NCI-H82 treated with DMSO at 0.1 percent for 48 hours (cell line): ENCODE results near the gene IGF2BP2.

Experiments used
- DNase-seq: peaks from one replicate; lab custom pipeline; 2025; ENCODE audit not compliant: unreplicated experiment; lab: John Stamatoyannopoulos, UW

Gene IGF2BP2

DNA sequence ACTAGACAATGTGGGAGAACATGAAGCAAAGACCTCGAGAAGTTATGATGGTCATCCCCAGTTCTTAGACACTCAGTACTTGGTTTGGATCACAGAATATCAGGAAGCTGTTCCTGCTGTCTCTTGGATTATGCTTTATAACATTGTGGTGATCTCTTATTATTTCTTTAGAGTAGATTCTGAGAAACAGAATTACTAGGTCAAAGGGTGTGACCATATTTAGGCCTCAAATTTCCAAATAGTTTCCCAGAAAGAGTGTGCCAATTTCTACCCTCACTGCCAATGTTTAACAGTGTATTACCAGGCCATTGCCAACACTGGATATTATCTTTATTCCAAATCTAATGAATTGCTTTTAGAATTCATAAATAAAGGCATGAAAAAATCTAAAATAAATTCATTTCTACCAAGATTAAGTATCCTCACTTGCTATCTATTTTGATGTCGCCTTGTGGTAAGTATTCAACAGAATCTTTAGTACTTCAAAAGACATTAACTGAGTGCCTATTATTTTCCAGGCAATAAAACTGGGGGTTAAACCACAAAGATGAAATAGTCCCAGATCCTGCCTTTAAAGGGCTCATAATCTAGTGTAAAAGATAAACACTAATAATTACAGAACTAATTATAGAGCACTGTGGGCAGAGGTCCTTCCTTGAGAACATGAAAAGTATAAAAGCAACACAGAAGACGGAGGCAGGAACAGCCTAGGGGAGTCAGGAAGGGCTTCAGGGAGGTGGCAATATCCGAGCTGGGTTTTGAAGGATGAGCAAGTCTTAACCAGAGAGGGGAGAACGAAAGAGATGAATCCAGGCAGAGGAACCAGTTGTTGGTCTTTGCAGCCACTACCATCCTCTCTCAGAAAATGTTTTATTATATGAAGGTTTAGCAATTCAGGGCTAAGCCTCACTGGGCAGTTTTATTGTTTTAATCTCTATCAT lies 86.8 kb downstream of the IGF2BP2 start:
- no peak for DNase-seq

DNA sequence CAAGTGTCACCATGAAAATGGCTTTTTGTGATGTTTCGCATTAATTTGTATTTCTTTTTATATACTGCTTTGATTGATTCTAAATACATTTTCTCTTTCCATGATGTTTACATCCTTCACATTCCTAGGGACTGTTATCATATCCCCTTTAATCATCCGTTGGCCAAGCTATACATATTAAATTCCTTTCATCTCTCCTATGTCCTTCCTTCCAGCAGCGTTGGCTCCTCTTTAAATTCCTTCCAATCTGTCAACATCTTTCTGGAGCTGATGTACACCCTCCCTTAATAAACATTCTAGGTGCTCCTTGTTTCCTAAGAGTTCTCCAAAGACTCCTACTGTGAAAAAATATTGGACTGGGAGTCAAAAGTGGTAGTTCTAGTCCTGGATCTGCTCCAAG lies 87.8 kb downstream of the IGF2BP2 start:
- DNase-seq, result no peak

DNA sequence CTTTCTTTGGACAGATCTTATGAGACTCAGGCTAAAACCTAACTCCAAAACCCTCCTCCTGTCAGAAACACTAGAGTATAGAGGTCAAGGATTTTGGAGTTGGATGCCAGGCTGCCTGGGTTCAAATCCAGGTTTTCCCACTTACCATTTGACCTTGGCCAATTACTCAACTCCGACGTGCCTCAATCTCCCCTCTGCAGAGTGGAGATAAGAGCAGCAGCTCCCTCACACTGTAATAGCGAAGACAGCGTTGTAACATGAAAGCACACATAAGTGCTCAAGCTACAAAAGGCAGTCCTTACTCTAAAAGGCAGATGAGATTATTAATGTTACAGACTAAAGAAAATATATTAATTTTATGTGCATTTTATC lies 90.1 kb downstream of the IGF2BP2 start:
- no peak for DNase-seq

DNA sequence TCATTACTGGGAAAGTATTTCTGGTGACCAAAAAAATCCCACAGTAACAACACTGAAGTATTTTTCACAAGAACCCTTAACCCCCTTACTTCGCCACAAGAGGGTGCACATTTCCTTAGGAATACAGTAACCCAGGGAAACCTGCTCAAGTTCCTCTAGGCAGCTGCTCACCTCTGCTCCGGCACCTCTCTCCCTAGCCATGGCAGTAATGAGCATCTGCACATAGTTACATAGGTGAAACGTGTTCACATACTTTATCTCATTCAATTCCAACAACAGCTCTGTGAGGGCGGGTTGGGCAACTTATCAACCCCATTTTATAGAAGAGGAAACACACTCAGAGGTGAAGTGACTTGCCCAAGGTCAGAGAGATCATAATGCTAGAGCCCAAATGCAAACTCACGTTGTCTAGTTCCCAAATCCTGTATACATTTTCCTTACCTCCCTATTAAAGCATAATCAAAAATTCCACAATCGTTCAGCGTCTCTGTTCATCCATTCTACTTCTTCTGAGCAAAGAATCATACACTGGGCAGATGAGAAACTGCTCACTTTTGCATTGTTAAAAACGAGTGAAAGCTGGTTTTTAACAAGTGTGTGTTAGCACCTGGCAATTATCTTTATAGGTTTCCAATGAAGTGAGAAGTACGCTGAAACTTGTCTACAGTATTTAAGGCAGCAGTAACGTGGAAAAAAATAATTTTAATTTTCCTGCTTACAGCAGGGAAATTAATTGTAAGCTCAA lies 90.7 kb downstream of the IGF2BP2 start:
- DNase-seq, result peak; percentile 66

DNA sequence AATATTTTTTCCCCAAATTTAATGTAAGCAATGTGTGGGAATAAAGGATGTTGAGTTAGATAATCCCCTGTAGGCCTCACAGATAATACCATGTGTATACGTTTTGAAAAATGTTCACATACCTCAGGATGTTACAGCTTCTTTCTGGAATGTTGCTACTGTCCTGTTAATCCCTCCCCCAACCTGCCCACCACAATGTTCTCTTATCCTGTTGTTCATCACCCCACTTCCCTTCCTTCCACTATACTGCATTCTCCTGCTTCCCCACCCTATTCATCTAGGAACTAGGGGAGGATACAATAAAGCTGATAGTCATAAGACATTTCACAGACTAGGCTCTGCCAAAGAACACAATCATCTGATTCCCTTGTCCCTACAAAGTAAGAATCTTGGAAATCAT lies 92.1 kb downstream of the IGF2BP2 start:
- no peak for DNase-seq

DNA sequence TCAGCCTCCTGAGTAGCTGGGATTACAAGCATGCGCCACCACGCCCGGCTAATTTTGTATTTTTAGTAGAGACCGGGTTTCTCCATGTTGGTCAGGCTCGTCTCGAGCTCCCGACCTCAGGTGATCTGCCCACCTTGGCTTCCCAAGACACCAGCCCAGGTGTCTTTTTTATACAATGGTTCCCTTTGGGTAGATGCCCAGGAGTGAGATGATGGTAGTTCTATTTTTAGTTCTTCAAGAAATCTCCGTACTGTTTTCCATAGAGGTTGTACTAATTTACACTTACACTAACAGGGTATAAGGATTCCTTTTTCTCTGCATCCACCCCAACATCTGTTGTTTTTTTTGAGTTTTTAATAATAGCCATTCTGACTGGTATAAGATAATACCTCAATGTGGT lies 94.3 kb downstream of the IGF2BP2 start:
- DNase-seq, result no peak

DNA sequence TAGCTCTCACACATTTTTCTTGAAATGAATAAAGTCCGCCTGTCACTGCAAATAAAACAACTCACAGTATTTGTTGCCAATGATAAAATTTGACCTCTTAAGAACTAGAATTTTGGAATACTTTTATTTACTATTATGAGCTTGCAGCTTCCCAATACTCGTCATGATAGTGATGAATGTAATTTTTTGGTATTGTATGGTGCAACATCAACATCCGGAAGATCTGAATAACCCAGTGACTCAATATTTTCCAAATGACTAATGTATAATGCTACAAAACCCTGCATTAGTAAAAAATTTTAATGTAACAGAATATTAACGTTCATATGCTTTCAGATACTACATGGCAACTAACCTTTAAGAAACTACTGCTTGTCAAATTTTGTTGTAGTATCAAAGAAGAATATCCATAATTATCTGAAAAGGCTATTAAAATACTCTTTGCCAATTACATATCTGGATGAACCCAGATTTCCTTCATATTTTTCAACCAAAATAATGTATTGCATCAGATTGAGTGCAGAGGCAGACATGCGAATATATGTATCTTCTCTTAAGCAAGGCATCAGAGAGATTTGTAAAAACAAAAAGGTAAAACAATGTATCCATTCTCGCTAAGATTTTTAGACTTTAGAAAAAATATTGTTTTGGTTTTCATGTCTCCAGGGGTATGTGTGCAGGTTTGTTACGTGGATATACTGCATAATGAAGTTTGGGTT lies 95.3 kb downstream of the IGF2BP2 start:
- DNase-seq, result no peak

DNA sequence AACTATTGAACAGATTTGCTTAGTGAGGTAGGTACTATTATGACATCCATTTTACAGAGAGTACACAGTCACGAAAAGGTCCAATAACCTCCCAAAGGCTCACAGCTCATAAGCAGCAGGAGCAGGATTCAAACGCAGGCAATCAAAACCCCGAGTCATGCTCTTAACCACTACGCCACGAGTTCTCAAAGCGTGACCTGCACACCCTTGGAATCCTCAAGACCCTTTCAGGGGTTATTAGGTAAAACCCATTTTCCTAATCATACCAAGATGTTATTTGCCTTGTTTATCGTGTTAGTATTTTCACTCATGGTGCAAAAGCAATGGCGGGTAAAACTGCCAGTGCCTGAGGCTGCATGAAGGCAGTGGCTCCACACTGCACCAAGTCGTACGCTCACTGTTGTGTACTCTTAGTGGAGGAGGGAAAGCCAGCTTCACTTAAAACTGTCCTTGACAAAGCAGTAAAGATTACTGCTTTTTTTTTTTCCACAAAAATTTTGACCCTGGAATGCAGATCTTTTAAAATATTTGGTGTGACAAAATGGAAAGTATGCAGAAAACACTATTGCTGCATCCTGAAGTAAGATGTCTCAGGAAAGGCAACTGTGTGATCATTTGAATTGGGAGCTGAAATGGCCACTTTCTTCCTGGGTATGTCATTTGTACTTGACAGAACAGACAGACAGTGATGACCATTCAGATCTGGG lies 96.1 kb downstream of the IGF2BP2 start:
- DNase-seq, result no peak

DNA sequence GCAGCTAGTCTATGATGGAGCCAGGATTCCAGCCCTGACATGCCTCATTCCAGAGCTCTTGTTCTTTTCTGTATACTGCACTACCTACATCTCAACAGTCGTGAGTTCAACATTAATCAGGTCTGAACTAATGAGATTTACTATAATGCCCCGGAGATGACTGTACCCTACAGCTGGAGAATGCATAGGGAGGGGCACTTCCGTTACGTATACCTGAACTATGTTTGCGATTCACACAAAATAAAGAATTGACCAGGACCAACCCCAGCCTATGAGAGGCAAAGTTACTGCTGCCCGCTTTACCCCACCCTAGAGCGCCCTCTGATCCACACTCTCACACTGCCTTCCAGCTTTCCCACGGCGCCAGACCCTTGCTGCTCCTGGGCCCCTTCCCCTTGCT lies 97.0 kb downstream of the IGF2BP2 start:
- peak; percentile 78 for DNase-seq

DNA sequence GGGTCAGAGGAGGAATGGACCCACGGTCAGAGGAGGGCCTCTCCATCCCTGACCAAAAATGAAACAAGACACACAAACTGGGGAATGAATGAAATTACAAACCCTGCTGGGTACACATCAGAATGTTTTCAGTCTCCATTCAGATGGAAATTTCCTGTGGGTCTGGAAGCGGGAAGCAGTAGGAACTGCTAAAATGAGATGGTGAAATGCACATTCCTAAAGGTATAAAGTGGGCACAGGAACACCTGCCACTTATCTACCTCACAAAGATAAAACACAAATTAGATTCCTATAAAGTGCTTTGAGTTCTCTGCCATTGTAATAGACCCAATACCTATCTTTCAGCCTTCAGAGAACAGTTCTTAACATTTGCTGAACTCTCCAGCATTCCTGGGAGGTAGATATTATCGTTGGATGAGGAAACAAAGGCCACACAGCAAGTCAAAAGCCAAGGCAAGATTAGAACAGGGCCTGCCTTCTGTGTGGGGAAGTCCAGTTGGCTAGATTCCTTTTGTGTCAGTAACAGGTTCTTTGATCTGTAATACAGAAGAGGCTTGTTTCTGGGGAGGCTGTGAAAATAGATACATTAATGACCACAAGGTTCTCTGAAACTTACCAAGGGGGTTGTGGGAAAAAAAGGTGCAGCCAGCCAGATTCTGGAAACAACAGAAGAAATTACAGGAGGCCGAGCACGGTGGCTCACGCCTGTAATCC lies 98.4 kb downstream of the IGF2BP2 start:
- no peak for DNase-seq

DNA sequence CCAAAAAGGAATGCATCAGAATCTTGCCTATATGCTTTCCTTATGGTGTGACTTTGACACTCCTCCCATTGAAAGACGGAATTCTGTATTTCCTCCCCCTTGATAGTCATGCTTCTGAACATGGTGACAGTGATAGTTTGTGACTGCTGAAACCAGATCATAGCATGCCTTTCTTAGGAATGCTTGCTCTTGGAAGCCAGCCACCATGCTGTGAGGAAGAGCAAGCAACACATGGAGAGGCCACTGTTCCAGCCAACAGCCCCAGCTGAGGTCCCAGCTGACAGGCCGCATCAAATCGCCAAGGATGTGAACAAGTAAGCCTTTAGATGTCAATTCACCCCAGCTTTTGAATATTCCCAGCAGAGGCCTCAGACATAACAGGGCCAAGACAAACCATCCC lies 100.1 kb downstream of the IGF2BP2 start:
- DNase-seq, result no peak

DNA sequence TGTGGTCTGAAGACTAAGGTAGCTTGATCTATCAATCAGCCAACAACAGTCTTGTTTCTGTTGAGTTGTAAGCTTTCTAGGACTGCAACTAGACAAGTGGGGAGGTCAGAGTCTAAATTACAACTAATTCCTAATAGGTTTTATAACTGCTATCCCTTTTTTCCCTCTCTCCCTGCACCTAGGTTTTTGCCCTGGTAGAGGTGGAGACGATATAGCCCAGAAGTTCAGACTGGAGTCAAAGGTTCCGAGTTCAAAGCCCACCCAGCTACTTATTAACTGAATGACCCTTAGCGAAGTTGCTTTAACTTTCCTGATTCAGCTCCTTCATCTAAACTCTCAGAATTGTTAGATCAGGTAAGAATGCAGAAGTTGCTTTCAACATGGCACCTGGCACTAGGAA lies 100.6 kb downstream of the IGF2BP2 start:
- no peak for DNase-seq

DNA sequence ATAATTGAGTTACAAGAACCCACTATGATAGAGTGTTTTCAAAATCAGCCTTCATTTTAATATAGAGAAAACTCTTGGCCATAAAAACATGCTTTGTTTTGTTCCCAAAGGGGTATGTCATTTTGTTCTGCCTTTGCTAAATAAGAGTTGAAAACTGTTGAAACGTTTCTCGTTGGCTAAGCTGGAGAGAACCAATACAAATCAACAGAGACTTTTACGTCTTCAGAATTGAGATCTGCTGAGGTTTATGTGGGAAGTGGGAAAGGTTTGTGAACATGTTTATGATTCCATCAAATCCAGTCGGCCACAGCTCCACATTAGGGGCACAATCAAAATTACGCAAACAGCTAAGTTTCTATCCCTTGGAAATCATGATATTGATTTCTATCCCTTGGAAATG lies 102.0 kb downstream of the IGF2BP2 start:
- DNase-seq, result no peak

DNA sequence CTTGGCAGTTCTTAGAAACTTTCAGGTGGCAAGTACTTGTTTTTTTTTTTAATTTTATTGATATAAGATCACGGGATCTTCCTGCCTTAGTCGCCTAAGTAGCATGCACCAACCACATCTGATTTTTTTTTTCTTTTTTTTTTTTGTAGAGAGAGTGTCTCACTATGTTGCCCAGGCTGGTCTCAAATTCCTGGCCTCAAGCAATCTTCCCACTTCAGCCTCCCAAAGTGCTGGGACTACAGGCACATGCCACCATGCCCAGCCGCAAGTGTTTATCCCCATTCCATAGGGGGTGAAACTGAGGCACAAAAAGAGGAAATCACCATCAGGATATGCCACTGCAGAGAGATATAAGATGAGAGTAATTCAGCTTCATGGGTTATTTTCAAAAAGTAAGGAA lies 102.9 kb downstream of the IGF2BP2 start:
- no peak for DNase-seq

DNA sequence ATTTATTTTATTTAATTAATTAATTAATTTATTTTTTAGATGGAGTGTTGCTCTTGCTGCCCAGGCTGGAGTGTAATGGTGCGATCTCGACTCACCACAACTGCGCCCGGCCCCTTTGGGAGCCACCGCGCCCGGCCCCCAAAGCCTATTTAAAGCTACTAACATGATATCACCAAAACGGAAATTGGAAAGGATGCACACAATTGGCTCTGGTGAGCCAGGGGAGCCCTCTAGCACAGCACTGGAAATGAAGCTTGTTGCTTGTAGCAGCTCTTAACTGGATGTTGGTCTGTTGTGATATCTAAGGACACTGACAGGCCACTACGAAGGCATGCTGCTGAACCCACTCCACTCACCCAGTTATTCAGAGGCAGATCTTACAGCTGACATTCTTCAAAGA lies 104.5 kb downstream of the IGF2BP2 start:
- DNase-seq, result no peak

DNA sequence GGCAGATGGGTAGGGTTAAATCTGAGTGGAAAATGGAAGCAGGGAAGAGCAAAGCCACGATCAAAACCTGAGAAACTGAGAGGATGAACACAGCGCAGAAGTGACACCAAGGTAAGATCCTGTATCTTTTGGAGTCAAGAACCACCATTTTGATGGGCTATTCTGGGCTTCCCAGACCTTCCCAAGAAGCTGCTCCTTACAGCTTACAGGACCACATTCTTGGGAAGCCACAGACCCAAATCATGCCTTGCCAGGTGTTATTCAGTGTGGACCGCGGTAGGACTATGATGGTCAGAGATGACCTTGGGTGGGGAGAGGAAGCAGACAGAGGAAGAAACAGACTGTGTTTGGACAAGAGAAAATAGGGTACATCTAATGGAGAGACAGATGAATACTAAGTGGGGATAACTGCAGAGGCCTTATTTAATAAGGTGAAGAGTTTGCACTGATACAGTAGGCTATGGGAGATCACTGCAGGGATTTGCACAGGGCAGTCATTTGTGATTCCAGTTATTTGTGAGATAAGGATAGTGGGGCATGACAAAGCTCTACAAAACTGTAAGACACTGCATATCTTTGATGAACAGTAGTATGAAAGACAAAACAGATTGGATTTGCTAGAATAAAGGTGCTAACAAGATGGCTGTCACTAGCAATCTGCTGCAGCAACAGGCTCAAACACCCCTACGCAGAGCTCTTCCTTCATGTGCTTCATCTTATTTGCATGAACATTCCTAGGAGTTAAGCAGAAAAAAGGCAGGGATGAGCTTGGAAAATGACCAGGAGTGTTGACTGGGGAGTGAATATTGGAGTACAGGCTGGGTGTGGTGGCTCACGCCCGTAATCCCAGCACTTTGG lies 105.9 kb downstream of the IGF2BP2 start:
- no peak for DNase-seq

DNA sequence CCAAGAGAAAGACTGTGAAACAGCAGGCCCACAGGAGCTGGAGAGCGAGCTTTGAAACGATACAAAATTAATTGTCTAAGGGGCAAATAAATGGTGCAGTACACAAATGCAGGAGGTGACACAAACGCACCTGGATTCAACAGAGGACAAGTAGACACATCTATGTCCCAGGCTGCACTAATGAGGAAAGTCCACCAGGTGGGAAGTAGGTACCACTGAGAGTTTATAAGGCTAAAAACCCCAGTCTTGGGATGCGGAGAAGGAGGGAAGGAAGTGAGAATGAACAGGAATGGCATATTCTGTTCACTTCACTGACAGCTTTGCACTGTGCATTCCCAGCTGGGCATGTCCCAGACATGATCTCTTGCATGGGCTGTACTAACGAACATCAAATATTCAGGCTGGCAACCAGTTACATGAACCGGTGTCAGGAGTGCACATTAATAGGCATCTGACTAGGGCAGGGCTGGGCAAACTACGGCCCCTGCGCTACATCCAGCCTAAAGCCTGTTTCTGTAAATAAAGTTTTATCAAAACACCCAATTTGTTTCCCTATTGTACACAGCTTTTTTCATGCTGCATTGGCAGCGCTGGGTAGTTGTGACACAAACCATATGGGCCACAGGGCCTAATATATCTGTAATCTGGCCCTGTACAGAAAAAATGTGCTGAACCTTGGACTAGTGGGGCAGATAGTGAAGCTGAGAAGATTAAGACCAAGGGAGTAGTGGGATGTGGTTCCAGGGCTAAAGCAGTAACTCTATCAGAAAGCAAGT lies 107.0 kb downstream of the IGF2BP2 start:
- DNase-seq, result no peak

DNA sequence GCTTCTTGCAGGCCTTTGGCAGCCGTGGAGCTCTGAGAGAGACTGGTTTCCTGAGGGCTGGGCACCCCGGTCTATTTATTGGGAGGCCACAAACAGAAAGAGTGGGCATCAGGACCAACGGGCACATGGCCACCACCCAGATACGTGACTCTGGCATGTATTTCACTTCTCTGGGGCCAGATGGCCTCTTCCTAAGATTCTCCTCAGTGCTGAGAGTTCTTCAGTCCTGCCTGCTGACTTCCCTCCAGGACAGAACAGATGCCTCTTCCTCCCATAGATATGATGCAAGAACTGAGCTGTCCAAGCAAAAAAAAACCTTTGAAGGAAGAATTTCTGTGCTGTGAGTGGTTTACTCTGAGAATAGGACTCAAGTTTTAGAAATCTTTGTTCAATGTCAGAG lies 107.7 kb downstream of the IGF2BP2 start:
- DNase-seq, result no peak
